Measurements from ENCODE around the gene TMEM255B.

GRCh38 chr13:113821847-113822246 lies 62.8 kb downstream of the TMEM255B start:
- TF ChIP-seq CTCF (IDR thresholded peaks at IDR 0.05), result no peak
- TF ChIP-seq POLR2A (IDR thresholded peaks at IDR 0.05), result no peak
- no peak for TF ChIP-seq EP300 (IDR thresholded peaks at IDR 0.05)
